Measurements from ENCODE around the gene ILF2.

ILF2 gene

GRCh38 chr1:153615406-153615805 lies 55.4 kb downstream of the ILF2 start:
- TF ChIP-seq ZC3H10 (CRISPR knock-in tag; IDR thresholded peaks at IDR 0.05) (no peak), PPARA (CRISPR knock-in tag; IDR thresholded peaks at IDR 0.05; ENCODE audit: borderline replicate concordance) (no peak), CREB5 (CRISPR knock-in tag; IDR thresholded peaks at IDR 0.05; ENCODE audit: low read depth) (no peak), ZNF565 (CRISPR knock-in tag; conservative IDR thresholded peaks at IDR 0.05; ENCODE audit: low read depth) (no peak), ZNF8 (CRISPR knock-in tag; IDR thresholded peaks at IDR 0.05) (no peak), POU6F1 (CRISPR knock-in tag; IDR thresholded peaks at IDR 0.05; ENCODE audit: borderline replicate concordance, low read depth) (no peak), TSHZ2 (CRISPR knock-in tag; IDR thresholded peaks at IDR 0.05) (no peak), ZNF70 (CRISPR knock-in tag; IDR thresholded peaks at IDR 0.05) (no peak), ISL1 (CRISPR knock-in tag; IDR thresholded peaks at IDR 0.05) (no peak), ZFP30 (CRISPR knock-in tag; IDR thresholded peaks at IDR 0.05) (no peak), ZFP3 (CRISPR knock-in tag; IDR thresholded peaks at IDR 0.05) (no peak), TCF4 (CRISPR knock-in tag; IDR thresholded peaks at IDR 0.05; ENCODE audit: borderline replicate concordance) (no peak), OSR1 (CRISPR knock-in tag; IDR thresholded peaks at IDR 0.05) (no peak), RARB (CRISPR knock-in tag; IDR thresholded peaks at IDR 0.05) (no peak), GLIS3 (CRISPR knock-in tag; IDR thresholded peaks at IDR 0.05) (no peak), ESRRG (CRISPR knock-in tag; IDR thresholded peaks at IDR 0.05) (no peak), PATZ1 (CRISPR knock-in tag; IDR thresholded peaks at IDR 0.05; ENCODE audit: borderline replicate concordance) (no peak)
- ATAC-seq, result no peak

GRCh38 chr1:153614906-153615305 lies 55.9 kb downstream of the ILF2 start:
- no peak for TF ChIP-seq PATZ1 (CRISPR knock-in tag; IDR thresholded peaks at IDR 0.05; ENCODE audit: borderline replicate concordance)
- no peak for TF ChIP-seq TOX (CRISPR knock-in tag; IDR thresholded peaks at IDR 0.05; ENCODE audit: borderline replicate concordance)
- no peak for TF ChIP-seq ZFP30 (CRISPR knock-in tag; IDR thresholded peaks at IDR 0.05)
- no peak for TF ChIP-seq POU6F1 (CRISPR knock-in tag; IDR thresholded peaks at IDR 0.05; ENCODE audit: borderline replicate concordance, low read depth)
- TF ChIP-seq ARNTL (CRISPR knock-in tag; IDR thresholded peaks at IDR 0.05; ENCODE audit: borderline replicate concordance, low read depth), result no peak
- TF ChIP-seq PPARA (CRISPR knock-in tag; IDR thresholded peaks at IDR 0.05; ENCODE audit: borderline replicate concordance), result no peak
- no peak for ATAC-seq

Measured in SK-N-SH treated with all-trans-retinoic acid at 6 μM for 48 hours (cell line).